K562 (cell line): ENCODE measurements around the gene COQ8A.
A peak's percentile ranks its signal among the peaks of the same experiment; 100 is the strongest.

ENCODE experiments used
- ATF1 ChIP-seq, 2 experiments: fragments of 450-650 bp in 1 of 2; IDR thresholded peaks; 2 replicates each; pipeline ENCODE4 v1.6.1; 2016; ENCODE audit warnings: missing compliant biosample characterization in 1 of 2, missing genetic modification characterization in 1 of 2
- CBX2 ChIP-seq: fragments of 200-600 bp; sonication (generic); IDR thresholded peaks from one replicate; pipeline ENCODE4 v1.6.1; 2012; ENCODE audit warnings: mild to moderate bottlenecking, low read length, inconsistent platforms; ENCODE audit not compliant: insufficient read depth, poor library complexity, severe bottlenecking
- CBX3 ChIP-seq, 2 experiments: IDR thresholded peaks; 1 replicate in 1 of 2; 2 replicates in 1 of 2; pipeline ENCODE4 v1.6.1; 2012; ENCODE audit warnings: inconsistent platforms in 2 of 2, low read length in 2 of 2, borderline replicate concordance in 1 of 2, control low read depth in 1 of 2
- ESRRB ChIP-seq: fragments of 250-450 bp; sonication (Bioruptor Pico); IDR thresholded peaks from 2 replicates; pipeline ENCODE4 v1.5.0; 2020; ENCODE audit warnings: mild to moderate bottlenecking, moderate library complexity, borderline replicate concordance
- MAZ ChIP-seq, 2 experiments: fragments of 450-650 bp in 1 of 2; sonication (generic) in 1 of 2; formaldehyde crosslinking; IDR thresholded peaks in 1 of 2; conservative IDR thresholded peaks in 1 of 2; 2 replicates each; pipeline versions ENCODE4 v1.4.0 to v1.5.0; 2020; ENCODE audit warnings: mild to moderate bottlenecking in 1 of 2, missing genetic modification reagents in 1 of 2
- MIER1 ChIP-seq: fragments of 450-650 bp; IDR thresholded peaks from 2 replicates; pipeline ENCODE4 v1.6.1; 2016; ENCODE audit warnings: antibody characterized with exemption, mild to moderate bottlenecking, low read depth
- NFYB ChIP-seq: IDR thresholded peaks from 2 replicates; pipeline ENCODE4 v1.6.1; 2011; ENCODE audit warnings: mild to moderate bottlenecking, moderate library complexity; ENCODE audit not compliant: insufficient read length; ENCODE audit errors: extremely low read depth
- POLR2AphosphoS5 ChIP-seq: IDR thresholded peaks from 2 replicates; pipeline ENCODE4 v1.6.1; 2011; ENCODE audit warnings: mild to moderate bottlenecking, low read depth, low read length, moderate library complexity; ENCODE audit not compliant: control insufficient read depth, insufficient read depth
- RBM22 ChIP-seq: fragments of 200-400 bp; formaldehyde crosslinking; IDR thresholded peaks from 2 replicates; pipeline ENCODE4 v1.6.1; 2018; ENCODE audit warnings: low read length, low read depth; ENCODE audit not compliant: poor library complexity, severe bottlenecking
- SMARCB1 ChIP-seq: IDR thresholded peaks from 2 replicates; pipeline ENCODE4 v1.6.1; 2011; ENCODE audit warnings: improper control_type of control experiment, low read depth; ENCODE audit not compliant: insufficient read length
- TAF1 ChIP-seq: IDR thresholded peaks from 2 replicates; pipeline ENCODE4 v1.6.1; 2011; ENCODE audit warnings: mild to moderate bottlenecking, low read length, moderate library complexity; ENCODE audit not compliant: insufficient read depth, control insufficient read depth, severe bottlenecking; ENCODE audit errors: extremely low read depth
- TF ChIP-seq, protein P1 (sequence below), 3 experiments: IDR thresholded peaks in 2 of 3; conservative IDR thresholded peaks in 1 of 3; 2 replicates each; pipeline ENCODE4 v1.5.1; 2011 to 2012; ENCODE audit warnings: low read length in 3 of 3, mild to moderate bottlenecking in 3 of 3, control low read depth in 2 of 3, improper control_type of control experiment in 1 of 3, inconsistent platforms in 1 of 3, low read depth in 1 of 3, mixed read lengths in 1 of 3, moderate library complexity in 1 of 3; ENCODE audit not compliant: insufficient read depth in 2 of 3
- TF ChIP-seq, protein P2 (sequence below): fragments of 450-650 bp; conservative IDR thresholded peaks from 2 replicates; pipeline ENCODE4 v1.6.1; 2016; ENCODE audit warnings: missing genetic modification characterization, low read depth, mild to moderate bottlenecking, missing compliant biosample characterization, moderate library complexity
- TF ChIP-seq, protein P3 (sequence below): sonication (generic); formaldehyde crosslinking; IDR thresholded peaks from 2 replicates; pipeline ENCODE4 v1.8.0; 2022; ENCODE audit warnings: missing genetic modification reagents, mild to moderate bottlenecking, moderate library complexity, borderline replicate concordance

DNA sequence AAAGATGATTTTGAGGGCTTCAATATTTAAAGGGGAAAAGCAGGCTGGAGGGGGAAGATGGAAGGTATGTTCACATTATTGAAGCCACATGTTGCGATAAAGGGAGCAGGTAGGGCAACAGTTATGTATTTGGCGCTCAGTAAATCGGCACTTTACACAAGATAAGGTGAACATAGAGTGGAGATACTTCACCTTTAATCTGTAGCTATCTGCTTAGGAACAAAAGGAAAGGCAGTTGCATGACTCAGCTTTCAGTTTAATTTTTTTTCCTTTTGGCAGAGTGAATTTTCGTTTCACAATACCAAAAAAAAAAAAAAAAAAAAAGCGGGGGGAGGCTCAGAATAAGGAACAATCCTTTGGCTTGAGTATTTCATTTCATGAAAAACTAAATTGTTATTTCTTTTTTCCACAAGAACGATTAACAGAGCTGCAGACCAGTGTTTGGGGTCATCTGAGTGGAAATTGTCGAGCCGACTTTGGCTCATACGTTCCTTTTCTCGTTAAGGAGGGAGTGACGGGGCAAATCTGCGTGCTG lies 1.1 kb upstream of the COQ8A start:
- TF ChIP-seq, protein P1, sequence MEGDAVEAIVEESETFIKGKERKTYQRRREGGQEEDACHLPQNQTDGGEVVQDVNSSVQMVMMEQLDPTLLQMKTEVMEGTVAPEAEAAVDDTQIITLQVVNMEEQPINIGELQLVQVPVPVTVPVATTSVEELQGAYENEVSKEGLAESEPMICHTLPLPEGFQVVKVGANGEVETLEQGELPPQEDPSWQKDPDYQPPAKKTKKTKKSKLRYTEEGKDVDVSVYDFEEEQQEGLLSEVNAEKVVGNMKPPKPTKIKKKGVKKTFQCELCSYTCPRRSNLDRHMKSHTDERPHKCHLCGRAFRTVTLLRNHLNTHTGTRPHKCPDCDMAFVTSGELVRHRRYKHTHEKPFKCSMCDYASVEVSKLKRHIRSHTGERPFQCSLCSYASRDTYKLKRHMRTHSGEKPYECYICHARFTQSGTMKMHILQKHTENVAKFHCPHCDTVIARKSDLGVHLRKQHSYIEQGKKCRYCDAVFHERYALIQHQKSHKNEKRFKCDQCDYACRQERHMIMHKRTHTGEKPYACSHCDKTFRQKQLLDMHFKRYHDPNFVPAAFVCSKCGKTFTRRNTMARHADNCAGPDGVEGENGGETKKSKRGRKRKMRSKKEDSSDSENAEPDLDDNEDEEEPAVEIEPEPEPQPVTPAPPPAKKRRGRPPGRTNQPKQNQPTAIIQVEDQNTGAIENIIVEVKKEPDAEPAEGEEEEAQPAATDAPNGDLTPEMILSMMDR (IDR thresholded peaks at IDR 0.05 in 2 of 3, conservative IDR thresholded peaks at IDR 0.05 in 1 of 3; ENCODE audit: insufficient read depth in 2 of 3, low read depth in 1 of 3, low read length in 3 of 3), result no peak
- no peak for TF ChIP-seq CBX3 (IDR thresholded peaks at IDR 0.05; ENCODE audit: borderline replicate concordance in 1 of 2, low read length in 2 of 2)
- no peak for TF ChIP-seq ESRRB (CRISPR knock-in tag)
- no peak for TF ChIP-seq MIER1
- TF ChIP-seq, protein P2, sequence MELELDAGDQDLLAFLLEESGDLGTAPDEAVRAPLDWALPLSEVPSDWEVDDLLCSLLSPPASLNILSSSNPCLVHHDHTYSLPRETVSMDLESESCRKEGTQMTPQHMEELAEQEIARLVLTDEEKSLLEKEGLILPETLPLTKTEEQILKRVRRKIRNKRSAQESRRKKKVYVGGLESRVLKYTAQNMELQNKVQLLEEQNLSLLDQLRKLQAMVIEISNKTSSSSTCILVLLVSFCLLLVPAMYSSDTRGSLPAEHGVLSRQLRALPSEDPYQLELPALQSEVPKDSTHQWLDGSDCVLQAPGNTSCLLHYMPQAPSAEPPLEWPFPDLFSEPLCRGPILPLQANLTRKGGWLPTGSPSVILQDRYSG (tag), result no peak
- TF ChIP-seq NFYB, result no peak
- TF ChIP-seq TAF1, result no peak
- no peak for TF ChIP-seq CBX2
- no peak for TF ChIP-seq MAZ (CRISPR knock-in tag; conservative IDR thresholded peaks at IDR 0.05 in 1 of 2, IDR thresholded peaks at IDR 0.05 in 1 of 2)
- TF ChIP-seq SMARCB1, result no peak
- TF ChIP-seq ATF1 (CRISPR knock-in tag; IDR thresholded peaks at IDR 0.05), result no peak
- no peak for TF ChIP-seq ATF1 (tag; IDR thresholded peaks at IDR 0.05)
- 0 out of 2 replicates have a peak, but pooled peaks have one; percentile 30 for TF ChIP-seq POLR2AphosphoS5
- TF ChIP-seq, protein P3, sequence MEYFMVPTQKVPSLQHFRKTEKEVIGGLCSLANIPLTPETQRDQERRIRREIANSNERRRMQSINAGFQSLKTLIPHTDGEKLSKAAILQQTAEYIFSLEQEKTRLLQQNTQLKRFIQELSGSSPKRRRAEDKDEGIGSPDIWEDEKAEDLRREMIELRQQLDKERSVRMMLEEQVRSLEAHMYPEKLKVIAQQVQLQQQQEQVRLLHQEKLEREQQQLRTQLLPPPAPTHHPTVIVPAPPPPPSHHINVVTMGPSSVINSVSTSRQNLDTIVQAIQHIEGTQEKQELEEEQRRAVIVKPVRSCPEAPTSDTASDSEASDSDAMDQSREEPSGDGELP, result no peak
- no peak for TF ChIP-seq RBM22
